ENCODE results near the gene SCARB2.

SCARB2 gene

GRCh38 chr4:76224171-76224570, 10.5 kb upstream of the SCARB2 start:
- DNase-seq: no peak

GRCh38 chr4:76219299-76220055, 5.9 kb upstream of the SCARB2 start:
- no peak for DNase-seq

GRCh38 chr4:76216975-76217814, 3.6 kb upstream of the SCARB2 start:
- no peak for DNase-seq

GRCh38 chr4:76216524-76216923, 2.9 kb upstream of the SCARB2 start:
- no peak for DNase-seq

GRCh38 chr4:76215077-76215476, 1.5 kb upstream of the SCARB2 start:
- no peak for DNase-seq

DNA sequence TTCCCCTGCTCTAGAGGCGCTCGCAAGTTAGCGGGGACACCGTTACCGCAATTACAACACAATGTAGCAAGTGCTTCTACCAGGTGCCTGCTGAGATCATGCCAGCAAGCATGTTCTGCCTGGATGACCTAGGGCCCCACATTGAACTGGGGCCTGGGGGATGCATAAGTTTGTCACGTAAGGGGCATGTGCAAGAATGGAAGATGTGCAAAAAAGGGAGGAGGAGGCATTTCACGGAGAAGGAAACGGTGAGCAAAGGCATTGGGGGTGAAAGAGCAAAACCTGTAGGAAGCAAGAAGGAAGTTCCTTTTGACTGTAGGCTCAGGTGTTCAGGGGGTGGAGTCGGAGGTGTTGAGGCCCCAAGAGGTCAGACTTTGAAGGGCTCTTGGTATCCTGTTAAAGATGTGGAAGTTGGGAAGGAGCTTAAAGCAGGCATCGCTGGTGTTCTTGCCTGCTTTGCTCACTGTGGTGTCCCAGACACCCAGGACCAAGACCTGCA, 602 bp upstream of the SCARB2 start:
- DNase-seq: no peak

DNA sequence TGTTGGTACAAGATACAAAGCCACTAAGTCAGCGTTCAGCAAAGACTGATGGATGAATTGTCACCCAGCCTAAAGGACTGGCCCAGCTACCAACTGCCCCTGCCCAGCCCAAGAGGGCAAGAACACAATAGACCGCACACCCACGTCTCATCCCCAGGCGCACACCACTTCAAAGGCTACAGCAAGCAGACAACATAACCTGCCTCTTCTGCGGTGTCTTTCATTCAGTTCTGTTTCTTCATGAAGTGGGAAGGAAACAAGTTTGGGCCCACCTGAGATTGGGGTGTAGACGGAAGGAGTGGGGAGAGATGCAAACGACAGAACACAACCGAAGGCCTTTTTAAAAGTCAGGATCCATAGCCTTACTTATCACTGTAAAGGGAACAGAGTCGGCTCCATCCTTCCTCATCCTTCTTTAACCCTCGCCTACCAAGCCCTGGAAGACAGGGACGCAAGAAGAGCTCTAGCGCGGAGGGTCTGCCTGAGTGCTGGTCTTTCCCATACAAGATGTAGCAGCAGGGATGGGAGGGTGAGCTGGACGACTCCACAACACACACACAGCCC, 691 bp downstream of the SCARB2 start:
- DNase-seq: no peak

GRCh38 chr4:76211769-76212708, 1.6 kb downstream of the SCARB2 start:
- no peak for DNase-seq

DNA sequence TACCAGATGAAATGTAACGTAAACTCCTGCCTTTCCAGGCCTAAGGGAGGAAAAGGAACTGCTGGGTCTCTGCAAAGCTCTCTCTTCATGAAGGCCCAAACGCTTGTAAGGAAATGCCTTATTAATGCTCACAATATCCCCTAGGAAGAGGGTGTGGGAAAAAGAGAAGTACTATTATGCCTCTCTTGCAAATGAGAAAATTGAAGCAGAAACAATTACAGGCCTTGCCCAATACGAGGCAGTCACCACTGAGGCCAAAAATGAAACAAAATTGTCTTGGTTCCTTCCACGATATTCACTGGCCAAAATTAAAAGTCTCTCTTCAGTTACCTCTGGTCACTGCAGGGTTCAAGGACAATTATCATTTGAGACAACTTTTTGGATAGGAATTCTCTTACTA, 3.2 kb downstream of the SCARB2 start:
- no peak for DNase-seq

DNA sequence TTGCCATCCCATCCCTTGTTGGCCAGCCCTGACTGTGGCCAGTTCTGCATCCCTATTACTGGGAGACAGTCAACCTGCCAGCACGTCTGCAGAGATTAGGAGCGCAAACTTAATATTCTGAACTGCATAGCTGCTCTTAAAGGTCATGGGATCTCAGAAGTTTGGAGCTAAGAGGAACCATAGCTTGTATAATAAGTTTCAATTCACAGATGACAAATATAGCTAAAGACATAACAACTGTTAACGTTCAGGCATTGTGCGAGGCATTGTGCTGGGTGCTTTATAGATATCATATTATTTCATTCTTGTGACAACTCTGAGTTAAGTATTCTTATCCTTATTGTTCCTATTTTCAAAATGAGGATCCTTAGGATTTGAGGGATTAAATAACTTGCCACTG, 3.7 kb downstream of the SCARB2 start:
- no peak for DNase-seq

- peak; percentile 48 for DNase-seq
Observed at GRCh38 chr4:76208005-76208765, 5.4 kb downstream of the SCARB2 start.

- DNase-seq: peak; percentile 31
Observed at GRCh38 chr4:76207549-76207948, 6.1 kb downstream of the SCARB2 start.

DNA sequence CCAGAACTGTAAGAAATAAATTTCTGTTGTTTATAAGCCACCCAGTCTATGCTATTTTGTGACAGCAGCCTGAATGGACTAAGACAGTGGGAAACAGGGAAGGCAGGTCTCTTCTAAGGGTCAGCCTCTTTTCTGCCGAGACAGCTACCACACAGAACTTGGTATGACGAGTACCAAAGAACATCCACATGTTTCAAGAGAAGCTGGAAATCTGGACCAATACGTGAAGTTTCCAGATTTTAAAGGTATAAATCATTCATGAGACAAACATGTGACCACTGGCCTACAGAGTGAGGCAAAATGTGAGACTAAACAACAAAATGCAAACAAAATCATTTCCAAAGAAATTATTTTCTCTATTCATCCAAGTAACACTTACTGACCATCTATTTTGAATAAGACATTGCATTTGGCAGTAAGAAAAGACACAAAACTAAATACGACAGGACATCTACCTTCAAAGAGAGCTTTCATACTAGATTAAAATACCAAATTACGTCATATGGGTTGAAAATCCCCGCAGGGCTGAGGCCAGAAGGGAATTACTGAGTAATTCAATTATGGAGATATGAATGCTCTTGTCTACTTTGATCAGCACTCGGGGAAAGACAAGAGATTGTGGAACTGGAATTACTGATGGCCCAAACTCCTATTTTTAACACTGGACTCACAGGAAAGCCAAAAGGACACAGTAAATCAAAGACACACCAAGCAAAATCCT, 7.2 kb downstream of the SCARB2 start:
- no peak for DNase-seq

DNA sequence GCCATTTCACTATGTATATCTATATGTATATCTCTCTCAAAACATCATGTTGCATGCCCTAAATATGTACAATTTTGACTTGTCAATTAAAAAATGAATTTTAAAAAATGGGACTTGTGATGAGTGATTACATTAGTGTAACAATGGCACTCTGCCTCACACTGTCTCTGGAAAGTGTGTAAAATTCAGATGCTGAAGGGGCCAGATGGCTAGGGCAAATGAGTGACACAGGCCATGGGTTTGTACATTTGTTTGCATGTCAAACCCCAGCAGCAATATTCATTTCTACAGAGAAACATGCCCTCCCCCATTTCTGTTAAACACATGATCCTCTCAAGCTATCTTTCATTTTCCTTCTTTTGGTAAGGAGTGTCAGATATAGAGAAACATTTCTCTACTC, 8.1 kb downstream of the SCARB2 start:
- peak; percentile 42 for DNase-seq

DNA sequence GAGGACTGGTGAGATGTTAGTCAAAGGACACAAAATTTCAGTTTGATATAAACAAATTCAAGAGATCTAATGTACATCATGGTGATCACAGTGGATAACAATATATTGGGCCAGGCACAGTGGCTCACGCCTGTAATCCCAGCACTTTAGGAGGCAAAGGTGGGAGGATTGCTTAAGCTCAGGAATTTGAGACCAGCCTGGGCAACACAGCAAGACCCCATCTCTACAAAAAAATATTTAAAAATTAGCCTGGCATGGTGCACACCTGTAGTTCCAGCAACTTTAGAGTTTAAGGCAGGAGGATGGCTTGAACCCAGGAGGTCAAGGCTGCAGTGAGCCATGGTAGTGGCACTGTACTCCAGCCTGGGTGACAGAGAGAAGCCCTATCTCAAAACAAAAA, 8.7 kb downstream of the SCARB2 start:
- no peak for DNase-seq

DNA sequence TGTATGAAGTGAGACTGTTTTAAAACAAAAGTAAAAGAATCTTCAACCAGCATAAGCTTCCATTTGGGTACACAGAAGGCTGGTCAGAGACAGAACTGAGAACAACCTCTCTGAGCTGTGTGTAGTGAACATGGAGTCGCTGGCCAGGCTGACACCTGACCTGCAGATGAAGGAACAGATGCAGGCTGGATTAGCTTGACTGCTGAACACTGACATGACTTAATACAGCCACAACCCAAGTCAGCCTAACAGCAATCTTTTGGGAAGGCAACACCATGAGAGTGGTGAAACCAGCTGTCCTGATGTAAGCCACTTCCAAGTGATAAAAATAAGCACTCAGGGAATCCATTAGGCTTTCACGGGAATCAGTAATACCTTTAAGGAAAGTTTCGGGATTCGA, 10.1 kb downstream of the SCARB2 start:
- no peak for DNase-seq

DNA sequence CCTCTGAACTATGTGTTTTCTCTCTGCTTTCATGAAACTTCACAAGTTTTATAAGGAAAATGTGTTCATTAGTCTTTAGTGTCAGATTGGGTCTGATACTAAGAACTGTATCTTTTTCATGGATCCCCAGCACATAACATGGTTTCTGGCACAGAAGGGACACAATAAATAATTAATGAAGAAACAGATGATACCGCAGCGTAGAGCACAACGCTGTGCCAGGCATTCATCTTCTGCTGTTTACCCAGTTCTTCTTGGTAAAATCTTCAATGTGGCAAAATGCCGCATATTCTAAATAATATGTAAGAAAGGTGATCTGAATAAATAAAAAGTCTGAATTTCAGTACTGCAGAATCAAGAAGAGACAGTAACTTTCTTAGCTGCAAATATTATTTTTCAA, 12.3 kb downstream of the SCARB2 start:
- peak; percentile 51 for DNase-seq

DNA sequence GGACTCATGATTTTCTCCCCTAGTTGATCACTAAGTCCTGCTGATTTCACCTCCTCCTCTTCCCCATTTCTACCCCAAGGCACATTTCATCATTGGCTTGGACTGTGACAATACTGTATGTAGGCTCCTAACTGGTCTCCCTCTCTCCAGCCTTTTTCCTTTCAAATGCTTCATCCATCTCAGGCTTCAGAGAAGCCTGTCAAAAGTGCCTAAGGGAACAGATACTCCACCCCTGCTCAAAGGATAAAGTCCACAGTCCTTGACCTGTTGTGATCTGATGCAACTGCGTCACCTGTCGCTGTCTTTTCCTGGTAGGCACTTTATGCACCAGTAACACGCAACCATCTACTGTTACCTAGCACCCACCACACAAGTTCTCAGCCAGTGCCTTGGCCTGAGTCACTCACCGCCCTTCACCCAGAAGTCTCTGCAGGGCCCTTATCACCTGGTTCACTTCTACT, 12.8 kb downstream of the SCARB2 start:
- no peak for DNase-seq

- no peak for DNase-seq
Observed at GRCh38 chr4:76199664-76200211, 13.9 kb downstream of the SCARB2 start.

DNA sequence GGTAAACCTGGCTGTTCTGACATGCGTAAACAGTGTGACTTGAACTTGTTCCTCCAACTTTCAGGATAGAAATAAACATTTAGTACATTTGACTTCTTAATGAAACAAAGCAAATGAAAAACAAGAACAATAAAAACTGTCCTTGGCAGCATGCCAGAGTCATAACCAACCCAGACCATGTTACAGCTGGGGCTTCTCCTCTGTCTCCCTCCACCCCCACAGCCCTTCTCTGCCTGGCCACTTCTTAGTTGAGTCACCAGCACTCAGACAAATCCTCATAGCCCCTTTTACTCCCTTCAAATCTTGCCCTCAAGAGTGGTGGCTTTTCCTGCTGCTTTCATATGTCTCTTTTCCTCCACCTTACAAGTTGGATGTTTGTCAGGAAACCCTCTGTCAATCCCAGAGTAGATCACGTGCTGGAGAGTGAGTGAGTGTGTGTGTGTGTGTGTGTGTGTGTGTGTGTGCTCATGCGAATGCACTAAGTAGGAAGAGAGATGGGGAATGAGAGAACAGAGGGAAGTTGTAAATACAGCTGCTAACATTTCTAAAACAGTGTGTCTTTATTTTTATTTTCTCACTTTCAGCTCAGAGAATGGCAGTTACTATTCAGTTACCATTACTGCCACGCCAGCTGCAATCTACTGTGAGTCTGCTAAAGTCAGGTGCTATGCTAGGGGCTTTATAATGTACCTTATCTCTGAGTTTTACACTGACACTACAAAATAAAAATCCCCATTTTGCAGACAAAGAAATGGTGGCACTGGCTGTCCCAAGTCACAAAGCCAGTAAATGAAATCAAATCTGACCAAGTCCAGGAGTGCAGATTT, 15.0 kb downstream of the SCARB2 start:
- DNase-seq: peak; percentile 91
